ENCODE measurements around the gene DNAJC15. TPM values are rescaled to one million over a fixed set of nuclear protein-coding genes. Genes with fewer than 3 reads are reported as not detected.

Gene DNAJC15
- total and polyA plus RNA-seq, 2 donors (not counting 3 experiments of a cell fraction or from before 2014, with no cell fraction given) = 21.8 to 40.8 TPM

- ChIA-PET CTCF (no interaction called here), POLR2A (no interaction called here)
- Histone ChIP-seq H3K9ac (replicated peaks; ENCODE audit: extremely low read depth, insufficient read depth, low read length) (no peak overlapping the region), H3K27ac (ENCODE audit: insufficient read depth, low read depth, low read length) (no peak overlapping the region), H3K4me2 (ENCODE audit: insufficient read depth, low read length) (no peak overlapping the region), H4K20me1 (replicated peaks; ENCODE audit: control insufficient read depth, extremely low read depth, insufficient read depth, low read length) (no peaks in the 10 kb centered on the region), H3K79me2 (ENCODE audit: control insufficient read depth, insufficient read depth, low read length) (no peaks in the 10 kb centered on the region), H3K36me3 (ENCODE audit: control insufficient read depth in 2 of 2, extremely low read depth in 1 of 2, insufficient read depth in 2 of 2, low read length in 2 of 2) (no peaks in the 10 kb centered on the region), H3K4me3 (replicated peaks in 1 of 3; ENCODE audit: insufficient read depth in 1 of 3, low read depth in 1 of 3, low read length in 3 of 3) (no peak overlapping the region), H2AFZ (ENCODE audit: low read depth, low read length) (no peak overlapping the region), H3K9me3 (replicated peaks; ENCODE audit: control insufficient read depth, insufficient read depth, low read length) (no peaks in the 10 kb centered on the region), H3K9me1 (replicated peaks; ENCODE audit: control insufficient read depth, extremely low read depth, insufficient read depth, low read length) (no peaks in the 10 kb centered on the region), H3K4me1 (ENCODE audit: control insufficient read depth, extremely low read depth, insufficient read depth, low read length) (no peaks in the 10 kb centered on the region), H3K27me3 (ENCODE audit: control insufficient read depth in 2 of 2, insufficient read depth in 2 of 2, low read length in 2 of 2) (no peaks in the 10 kb centered on the region)
- TF ChIP-seq EZH2 (IDR thresholded peaks at IDR 0.05; ENCODE audit: borderline replicate concordance, low read depth, low read length, severe bottlenecking) = no peak
- no peak for TF ChIP-seq GATA2 (IDR thresholded peaks at IDR 0.05; ENCODE audit: insufficient read depth, insufficient read length, low read depth, low read length)
- dilution Hi-C loops (cut with MboI; ENCODE audit: extremely low pct_ligation_motif_present, low sequenced_read_pairs) = no loop called here
- intact Hi-C loops (cut with micrococcal nuclease) = no loop called here
- FAIRE-seq (no peak), DNase-seq (ENCODE audit: low read depth, low spot score) (no peak)
- BruUV-seq (replicated peaks) = no TSS peak
Measured at GRCh38 chr13:43156916-43157315, 133.5 kb downstream of the DNAJC15 start.

- DNase-seq (ENCODE audit: low read depth, low spot score) = no peak
- Histone ChIP-seq H3K4me3 (replicated peaks in 1 of 3; ENCODE audit: insufficient read depth in 1 of 3, low read depth in 1 of 3, low read length in 3 of 3) (no peak overlapping the region), H3K9me1 (replicated peaks; ENCODE audit: control insufficient read depth, extremely low read depth, insufficient read depth, low read length) (no peaks in the 10 kb centered on the region), H3K4me1 (ENCODE audit: control insufficient read depth, extremely low read depth, insufficient read depth, low read length) (no peaks in the 10 kb centered on the region), H2AFZ (ENCODE audit: low read depth, low read length) (no peak overlapping the region), H3K79me2 (ENCODE audit: control insufficient read depth, insufficient read depth, low read length) (no peaks in the 10 kb centered on the region), H4K20me1 (replicated peaks; ENCODE audit: control insufficient read depth, extremely low read depth, insufficient read depth, low read length) (no peaks in the 10 kb centered on the region), H3K27ac (ENCODE audit: insufficient read depth, low read depth, low read length) (no peak overlapping the region), H3K36me3 (ENCODE audit: control insufficient read depth in 2 of 2, extremely low read depth in 1 of 2, insufficient read depth in 2 of 2, low read length in 2 of 2) (no peaks in the 10 kb centered on the region), H3K4me2 (ENCODE audit: insufficient read depth, low read length) (no peak overlapping the region), H3K9ac (replicated peaks; ENCODE audit: extremely low read depth, insufficient read depth, low read length) (no peak overlapping the region), H3K27me3 (ENCODE audit: control insufficient read depth in 2 of 2, insufficient read depth in 2 of 2, low read length in 2 of 2) (no peaks in the 10 kb centered on the region), H3K9me3 (replicated peaks; ENCODE audit: control insufficient read depth, insufficient read depth, low read length) (no peaks in the 10 kb centered on the region)
- TF ChIP-seq EZH2 (IDR thresholded peaks at IDR 0.05; ENCODE audit: borderline replicate concordance, low read depth, low read length, severe bottlenecking) (no peak), MYC (IDR thresholded peaks at IDR 0.05; ENCODE audit: low read depth, low read length) (no peak), JUN (IDR thresholded peaks at IDR 0.05; ENCODE audit: borderline replicate concordance, insufficient read depth, insufficient read length, low read depth) (no peak), GATA2 (IDR thresholded peaks at IDR 0.05; ENCODE audit: insufficient read depth, insufficient read length, low read depth, low read length) (no peak), POLR2A (IDR thresholded peaks at IDR 0.05; ENCODE audit: low read depth, low read length) (no peak), MAX (IDR thresholded peaks at IDR 0.05; ENCODE audit: insufficient read depth, insufficient read length) (no peak), POLR2AphosphoS5 (IDR thresholded peaks at IDR 0.05; ENCODE audit: insufficient read depth, low read depth, low read length) (no peak), FOS (IDR thresholded peaks at IDR 0.05; ENCODE audit: borderline replicate concordance, insufficient read depth, low read length) (no peak)
- TF ChIP-seq, protein P1, sequence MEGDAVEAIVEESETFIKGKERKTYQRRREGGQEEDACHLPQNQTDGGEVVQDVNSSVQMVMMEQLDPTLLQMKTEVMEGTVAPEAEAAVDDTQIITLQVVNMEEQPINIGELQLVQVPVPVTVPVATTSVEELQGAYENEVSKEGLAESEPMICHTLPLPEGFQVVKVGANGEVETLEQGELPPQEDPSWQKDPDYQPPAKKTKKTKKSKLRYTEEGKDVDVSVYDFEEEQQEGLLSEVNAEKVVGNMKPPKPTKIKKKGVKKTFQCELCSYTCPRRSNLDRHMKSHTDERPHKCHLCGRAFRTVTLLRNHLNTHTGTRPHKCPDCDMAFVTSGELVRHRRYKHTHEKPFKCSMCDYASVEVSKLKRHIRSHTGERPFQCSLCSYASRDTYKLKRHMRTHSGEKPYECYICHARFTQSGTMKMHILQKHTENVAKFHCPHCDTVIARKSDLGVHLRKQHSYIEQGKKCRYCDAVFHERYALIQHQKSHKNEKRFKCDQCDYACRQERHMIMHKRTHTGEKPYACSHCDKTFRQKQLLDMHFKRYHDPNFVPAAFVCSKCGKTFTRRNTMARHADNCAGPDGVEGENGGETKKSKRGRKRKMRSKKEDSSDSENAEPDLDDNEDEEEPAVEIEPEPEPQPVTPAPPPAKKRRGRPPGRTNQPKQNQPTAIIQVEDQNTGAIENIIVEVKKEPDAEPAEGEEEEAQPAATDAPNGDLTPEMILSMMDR (IDR thresholded peaks at IDR 0.05; ENCODE audit: extremely low read depth in 1 of 2, insufficient read depth in 1 of 2, low read depth in 1 of 2, low read length in 2 of 2) = no peak
- no TSS peak for BruUV-seq (replicated peaks)
- intact Hi-C loops (cut with micrococcal nuclease) = no loop called here
- dilution Hi-C loops (cut with MboI; ENCODE audit: extremely low pct_ligation_motif_present, low sequenced_read_pairs) = no loop called here
- POLR2A ChIA-PET = no interaction called here
- FAIRE-seq = no peak
- CTCF ChIA-PET = no interaction called here
Measured at GRCh38 chr13:43157796-43158195, 134.4 kb downstream of the DNAJC15 start.
